A673 (cell line): ENCODE measurements around the gene STIM1. TPM values are rescaled to one million over a fixed set of nuclear protein-coding genes. Genes with fewer than 3 reads are reported as not detected.

Experiments
- BruUV-seq: library from RNA; stranded (reverse); fragments of 400-500 nt; replicated peaks from 2 replicates; lab custom pipeline; 2021; lab: Mats Ljungman, UMichigan
- CTCF ChIA-PET: fragments of 300-600 bp; sonication (Branson Sonifier 250); formaldehyde crosslinking; loops from one replicate; lab custom pipeline; 2022; ENCODE audit warnings: antibody characterized with exemption; lab: Charles Lee
- POLR2A ChIA-PET: fragments of 300-600 bp; sonication (Branson Sonifier 250); formaldehyde crosslinking; loops from one replicate; lab custom pipeline; 2022; ENCODE audit warnings: antibody characterized with exemption; ENCODE audit not compliant: low non-redundant PET; lab: Charles Lee
- DNase-seq: peaks from one replicate; pipeline ENCODE4 v3.0.0-alpha.2; 2015; ENCODE audit warnings: low spot score
- H3K27ac ChIP-seq: fragments of 200-600 bp; sonication (generic); 2 replicates; pipeline ENCODE4 v1.5.1; 2016; ENCODE audit warnings: mixed run types, low read depth, mild to moderate bottlenecking, mixed read lengths, antibody characterized with exemption, low read length; ENCODE audit not compliant: poor library complexity, severe bottlenecking
- H3K27me3 ChIP-seq: fragments of 200-600 bp; sonication (generic); replicated peaks from 2 replicates; pipeline ENCODE4 v1.6.1; 2017; ENCODE audit warnings: mixed run types, low read depth, mild to moderate bottlenecking, mixed read lengths, antibody characterized with exemption, low read length; ENCODE audit not compliant: insufficient read depth, poor library complexity
- H3K36me3 ChIP-seq: fragments of 200-600 bp; sonication (generic); 2 replicates; pipeline ENCODE4 v1.6.1; 2016; ENCODE audit warnings: mixed run types, mild to moderate bottlenecking, mixed read lengths, antibody characterized with exemption, low read length; ENCODE audit not compliant: insufficient read depth, poor library complexity, severe bottlenecking
- H3K4me1 ChIP-seq: fragments of 200-600 bp; sonication (generic); 2 replicates; pipeline ENCODE4 v1.6.1; 2017; ENCODE audit warnings: mixed run types, mild to moderate bottlenecking, mixed read lengths, antibody characterized with exemption, low read length; ENCODE audit not compliant: insufficient read depth, poor library complexity, severe bottlenecking
- H3K4me3 ChIP-seq: fragments of 200-600 bp; sonication (generic); 2 replicates; pipeline ENCODE4 v1.5.1; 2016; ENCODE audit warnings: low read depth, mixed run types, mild to moderate bottlenecking, mixed read lengths, low read length; ENCODE audit not compliant: poor library complexity, severe bottlenecking
- H3K9me3 ChIP-seq: fragments of 200-600 bp; sonication (generic); 2 replicates; pipeline ENCODE4 v1.6.1; 2016; ENCODE audit warnings: mixed run types, low read depth, mild to moderate bottlenecking, mixed read lengths, antibody characterized with exemption, low read length; ENCODE audit not compliant: poor library complexity, severe bottlenecking
- CTCF ChIP-seq: fragments of 300-800, 200-600 bp; sonication (generic); conservative IDR thresholded peaks from 2 replicates; pipeline ENCODE4 v1.5.1; 2017; ENCODE audit warnings: low read depth, mild to moderate bottlenecking, antibody characterized with exemption, low read length, moderate library complexity, mixed read lengths
- EZH2 ChIP-seq: fragments of 200-600 bp; sonication (generic); IDR thresholded peaks from 2 replicates; pipeline ENCODE4 v1.6.1; 2017; ENCODE audit warnings: borderline replicate concordance, low read depth, mild to moderate bottlenecking, mixed read lengths, antibody characterized with exemption, low read length; ENCODE audit not compliant: poor library complexity, severe bottlenecking
- intact Hi-C: fragments of 100-400 bp; cut with micrococcal nuclease; formaldehyde crosslinking; loops from one replicate; pipeline ENCODE4 v1.10.0; 2022; ENCODE audit not compliant: unreplicated experiment
- total RNA-seq: library from RNA; stranded (reverse); gene quantifications from 2 replicates; pipeline ENCODE4 v1.2.3, GENCODE V29; 2021

Gene STIM1
- total RNA-seq, 1 experiment from 2014 or later: 14.2 TPM

GRCh38 chr11:3911908-3912505, 56.5 kb downstream of the STIM1 start:
- Histone ChIP-seq H3K27me3 (no peaks in the 10 kb centered on the region), H3K36me3 (no peaks in the 10 kb centered on the region), H3K4me3 (no peak overlapping the region), H3K27ac (no peak overlapping the region), H3K4me1 (no peaks in the 10 kb centered on the region), H3K9me3 (no peaks in the 10 kb centered on the region)
- CTCF ChIA-PET: no interaction called here
- TF ChIP-seq EZH2: no peak
- TF ChIP-seq CTCF: no peak
- no TSS peak for BruUV-seq
- no peak for DNase-seq
- POLR2A ChIA-PET: no interaction called here
- intact Hi-C loops: no loop called here

- intact Hi-C loops: no loop called here
- no peaks in the 10 kb centered on the region for H3K9me3 ChIP-seq
- no peak for DNase-seq
- BruUV-seq: no TSS peak
- no peaks in the 10 kb centered on the region for H3K27me3 ChIP-seq
- POLR2A ChIA-PET: no interaction called here
- CTCF ChIA-PET: no interaction called here
- H3K4me3 ChIP-seq: no peak overlapping the region
- H3K36me3 ChIP-seq: no peaks in the 10 kb centered on the region
- TF ChIP-seq EZH2: no peak
- H3K4me1 ChIP-seq: no peaks in the 10 kb centered on the region
- H3K27ac ChIP-seq: no peak overlapping the region
These were observed 58.5 kb downstream of the STIM1 start for GRCh38 chr11:3913921-3914320.

GRCh38 chr11:3914805-3915204, 59.3 kb downstream of the STIM1 start:
- ChIA-PET POLR2A (no interaction called here), CTCF (no interaction called here)
- BruUV-seq: no TSS peak
- no peaks in the 10 kb centered on the region for H3K27me3 ChIP-seq
- H3K27ac ChIP-seq: no peak overlapping the region
- intact Hi-C loops: no loop called here
- no peak overlapping the region for H3K4me3 ChIP-seq
- TF ChIP-seq EZH2: no peak
- TF ChIP-seq CTCF: no peak
- no peaks in the 10 kb centered on the region for H3K9me3 ChIP-seq
- H3K36me3 ChIP-seq: no peaks in the 10 kb centered on the region
- no peaks in the 10 kb centered on the region for H3K4me1 ChIP-seq
- DNase-seq: no peak

- Histone ChIP-seq H3K9me3 (no peaks in the 10 kb centered on the region), H3K27ac (no peak overlapping the region), H3K27me3 (no peaks in the 10 kb centered on the region), H3K4me1 (no peaks in the 10 kb centered on the region), H3K4me3 (no peak overlapping the region), H3K36me3 (no peaks in the 10 kb centered on the region)
- DNase-seq: no peak
- POLR2A ChIA-PET: no interaction called here
- CTCF ChIA-PET: no interaction called here
- no peak for TF ChIP-seq EZH2
- no peak for TF ChIP-seq CTCF
- intact Hi-C loops: no loop called here
- BruUV-seq: no TSS peak
These were observed 61.5 kb downstream of the STIM1 start for GRCh38 chr11:3916962-3917361.
